ENCODE measurements around the gene BCAT1. TPM values are rescaled to one million over a fixed set of nuclear protein-coding genes. Genes with fewer than 3 reads are reported as not detected.
"Not testable (repeated sequence)": the region's sequence is repeated elsewhere in the genome, so short reads cannot be mapped to it uniquely, and the experiment has no call there.

BCAT1 gene
- total RNA-seq, 2 donors from 2014 or later: 53.4 to 71.1 TPM

DNA sequence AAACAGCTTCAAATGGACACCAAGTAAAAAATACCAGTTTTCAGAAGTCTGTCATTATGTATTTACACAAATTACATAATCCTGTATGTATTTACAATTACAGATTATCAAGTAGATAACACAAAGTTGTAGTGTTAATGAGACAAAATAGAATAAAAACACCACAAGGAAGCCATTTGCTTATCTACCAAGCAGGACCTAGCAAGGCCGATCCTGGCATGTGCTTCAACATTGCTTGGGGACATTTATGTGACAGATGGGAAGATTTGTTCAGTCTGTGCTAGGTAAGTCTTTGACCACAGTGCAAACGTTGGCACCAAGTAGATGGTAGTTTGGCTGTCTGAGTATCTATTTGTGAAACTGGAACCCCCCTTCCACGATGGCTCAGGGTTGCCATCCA, 35.8 kb downstream of the BCAT1 start:
- Mint-ChIP-seq H3K9me3 (no peaks in the 10 kb centered on the region), H3K27me3 (ENCODE audit: low read depth) (peaks cover 25% of the 10 kb centered on the region), H3K4me3 (no peak overlapping the region), H3K27ac (no peak overlapping the region), H3K36me3 (ENCODE audit: insufficient read depth in 2 of 2) (no peaks in the 10 kb centered on the region), H3K4me1 (ENCODE audit: low read depth) (no peaks in the 10 kb centered on the region)
- ATAC-seq (replicated peaks in 1 of 2) (no peak), DNase-seq (no peak)

DNA sequence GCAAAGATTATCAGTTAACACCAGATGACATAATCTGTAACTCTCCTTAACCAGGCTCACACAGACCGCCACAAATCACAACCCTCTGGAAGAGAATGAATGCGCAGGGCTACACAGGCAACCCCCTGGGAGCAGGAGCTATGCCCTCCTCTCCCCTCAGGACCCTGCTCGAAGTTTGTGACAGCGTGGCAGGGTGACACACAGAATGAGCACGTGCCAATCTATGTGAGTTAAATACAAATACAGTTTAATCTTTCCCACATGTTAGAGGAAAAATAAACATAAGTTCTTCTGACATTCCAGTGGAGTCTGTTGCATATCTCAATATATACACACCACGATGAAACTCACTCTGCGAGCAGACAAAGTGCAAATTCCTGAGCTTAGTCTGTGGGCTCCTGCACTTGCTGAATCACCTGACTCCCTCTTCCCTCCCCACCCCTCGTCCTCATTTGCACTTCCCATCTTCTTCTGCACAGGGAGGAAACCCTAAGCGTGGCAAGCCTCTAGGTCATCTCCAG, 37.6 kb downstream of the BCAT1 start:
- peaks cover 25% of the 10 kb centered on the region for H3K27me3 Mint-ChIP-seq (ENCODE audit: low read depth)
- no peak for DNase-seq
- no peaks in the 10 kb centered on the region for H3K36me3 Mint-ChIP-seq (ENCODE audit: insufficient read depth in 2 of 2)
- H3K9me3 Mint-ChIP-seq: no peaks in the 10 kb centered on the region
- no peaks in the 10 kb centered on the region for H3K4me1 Mint-ChIP-seq (ENCODE audit: low read depth)
- H3K4me3 Mint-ChIP-seq: no peak overlapping the region
- no peak for ATAC-seq (replicated peaks in 1 of 2)
- no peak overlapping the region for H3K27ac Mint-ChIP-seq

DNA sequence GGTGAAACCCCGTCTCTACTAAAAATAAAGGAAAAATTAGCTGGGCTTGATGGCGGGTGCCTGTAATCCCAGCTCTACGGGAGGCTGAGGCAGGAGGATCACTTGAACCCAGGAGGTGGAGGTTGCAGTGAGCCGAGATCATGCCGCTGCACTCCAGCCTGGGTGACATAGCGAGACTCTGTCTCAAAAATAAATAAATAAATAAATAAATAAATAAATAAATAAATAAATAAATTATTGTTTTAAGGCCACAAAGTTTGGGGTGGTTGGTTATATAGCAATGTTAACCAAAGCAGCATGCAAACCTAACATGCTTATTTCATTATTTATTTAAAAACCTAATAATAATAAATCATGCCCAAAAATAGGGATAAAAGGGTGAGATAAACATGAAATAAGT, 38.7 kb downstream of the BCAT1 start:
- not testable (repeated sequence) for H3K9me3 Mint-ChIP-seq; ATAC-seq (replicated peaks in 1 of 2); H3K4me1 Mint-ChIP-seq (ENCODE audit: low read depth)

DNA sequence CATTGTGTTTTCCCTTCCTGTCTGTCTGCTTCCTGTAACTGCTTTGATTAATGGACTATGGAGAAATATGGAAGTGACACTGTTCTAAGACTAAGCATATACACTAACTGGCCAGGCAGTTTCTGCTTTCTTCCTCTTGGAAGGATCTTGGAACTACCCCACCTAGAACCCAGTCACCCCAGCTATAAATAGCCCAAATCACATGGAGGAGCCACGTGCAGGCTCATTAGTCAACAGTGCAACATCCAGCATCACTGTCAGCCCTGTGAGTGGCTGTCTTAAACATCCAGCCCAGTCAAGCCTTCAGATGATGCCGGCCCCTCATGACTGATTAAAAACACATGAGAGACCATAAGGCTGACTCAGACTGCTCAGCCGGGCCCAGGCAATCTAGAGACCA, 39.2 kb downstream of the BCAT1 start:
- Mint-ChIP-seq H3K27ac (no peak overlapping the region), H3K4me1 (ENCODE audit: low read depth) (no peaks in the 10 kb centered on the region), H3K27me3 (ENCODE audit: low read depth) (peaks cover 15% of the 10 kb centered on the region), H3K36me3 (ENCODE audit: insufficient read depth in 2 of 2) (no peaks in the 10 kb centered on the region), H3K9me3 (no peaks in the 10 kb centered on the region), H3K4me3 (no peak overlapping the region)
- no peak for ATAC-seq (replicated peaks in 1 of 2)
- no peak for DNase-seq

More for the DNA sequence above, 38.7 kb downstream of the BCAT1 start:
- DNase-seq; H3K4me3 Mint-ChIP-seq; H3K27ac Mint-ChIP-seq; H3K36me3 Mint-ChIP-seq (ENCODE audit: insufficient read depth in 2 of 2): not testable (repeated sequence)
- peaks cover 17% of the 10 kb centered on the region for H3K27me3 Mint-ChIP-seq (ENCODE audit: low read depth)

DNA sequence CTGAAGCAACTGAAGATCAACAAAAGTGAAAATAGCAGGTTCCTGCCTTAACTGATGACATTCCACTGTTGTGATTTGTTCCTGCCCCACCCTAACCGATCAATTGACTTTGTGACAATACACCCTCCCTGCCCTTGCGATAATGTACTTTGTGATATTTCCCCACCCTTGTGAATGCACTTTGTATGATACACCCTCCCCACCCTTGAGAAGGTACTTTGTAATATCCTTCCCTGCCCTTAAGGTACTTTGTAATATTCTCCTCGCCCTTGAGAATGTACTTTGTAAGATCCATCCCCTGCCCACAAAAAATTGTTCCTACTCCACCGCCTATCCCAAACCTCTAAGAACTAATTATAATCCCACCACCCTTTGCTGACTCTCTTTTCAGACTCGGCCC, 41.4 kb downstream of the BCAT1 start:
- H3K27ac Mint-ChIP-seq: no peak overlapping the region
- H3K4me3 Mint-ChIP-seq: no peak overlapping the region
- no peak for ATAC-seq (replicated peaks in 1 of 2)
- no peak for DNase-seq
- H3K27me3 Mint-ChIP-seq (ENCODE audit: low read depth): peaks cover 13% of the 10 kb centered on the region
- H3K4me1 Mint-ChIP-seq (ENCODE audit: low read depth): peaks cover 12% of the 10 kb centered on the region
- H3K9me3 Mint-ChIP-seq: no peaks in the 10 kb centered on the region
- H3K36me3 Mint-ChIP-seq (ENCODE audit: insufficient read depth in 2 of 2): no peaks in the 10 kb centered on the region

DNA sequence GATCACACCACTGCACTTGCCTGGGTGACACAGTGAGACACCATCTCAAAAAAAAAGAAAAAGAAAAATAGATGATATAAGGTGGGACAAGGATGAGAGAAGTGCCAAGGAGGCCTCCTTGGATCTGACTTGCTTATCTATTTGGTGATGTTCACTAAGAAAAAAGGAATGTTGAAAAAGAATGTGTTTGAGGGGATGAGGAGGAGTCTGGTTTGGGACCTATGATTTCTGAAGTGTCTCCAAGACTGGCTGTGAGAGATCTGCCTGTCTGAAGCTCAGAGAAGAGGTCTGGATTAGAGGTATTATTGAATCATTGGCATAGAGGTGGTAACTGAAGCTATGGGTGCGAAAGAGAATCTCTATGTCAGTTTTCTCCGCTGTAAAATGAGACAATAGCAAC, 42.8 kb downstream of the BCAT1 start:
- H3K9me3 Mint-ChIP-seq: no peaks in the 10 kb centered on the region

DNA sequence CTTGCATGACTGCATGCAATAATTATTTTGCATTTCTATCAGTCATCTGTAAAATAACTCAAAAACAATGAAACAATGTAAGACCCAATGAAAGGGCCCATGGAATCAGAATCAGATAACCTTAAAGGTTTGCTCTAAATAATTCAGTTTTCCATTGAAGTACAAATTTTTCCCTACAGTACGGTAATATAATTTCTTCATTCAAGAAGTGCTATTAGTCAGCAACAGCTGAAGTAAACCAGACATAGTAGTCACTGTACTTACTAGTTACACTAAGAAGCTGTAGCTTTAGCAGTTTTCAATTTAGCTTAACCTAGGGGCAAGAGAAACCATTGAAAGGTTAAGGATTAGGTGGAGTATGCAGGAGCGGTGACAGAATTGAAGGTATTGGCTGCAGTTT, 43.5 kb downstream of the BCAT1 start:
- Mint-ChIP-seq H3K27ac (no peak overlapping the region), H3K9me3 (no peaks in the 10 kb centered on the region), H3K36me3 (ENCODE audit: insufficient read depth in 2 of 2) (peaks cover 0 to 4% of the 10 kb centered on the region in 2 donors), H3K4me1 (ENCODE audit: low read depth) (peaks cover 32% of the 10 kb centered on the region), H3K4me3 (no peak overlapping the region), H3K27me3 (ENCODE audit: low read depth) (peaks cover 19% of the 10 kb centered on the region)
- ATAC-seq (replicated peaks in 1 of 2): no peak
- DNase-seq: no peak

More for the DNA sequence above, 42.8 kb downstream of the BCAT1 start:
- DNase-seq (no peak), ATAC-seq (replicated peaks in 1 of 2) (no peak)
- H3K36me3 Mint-ChIP-seq (ENCODE audit: insufficient read depth in 2 of 2): peaks cover 0 to 2% of the 10 kb centered on the region in 2 donors
- peaks cover 19% of the 10 kb centered on the region for H3K27me3 Mint-ChIP-seq (ENCODE audit: low read depth)
- no peak overlapping the region for H3K4me3 Mint-ChIP-seq
- H3K27ac Mint-ChIP-seq: no peak overlapping the region
- peaks cover 25% of the 10 kb centered on the region for H3K4me1 Mint-ChIP-seq (ENCODE audit: low read depth)

DNA sequence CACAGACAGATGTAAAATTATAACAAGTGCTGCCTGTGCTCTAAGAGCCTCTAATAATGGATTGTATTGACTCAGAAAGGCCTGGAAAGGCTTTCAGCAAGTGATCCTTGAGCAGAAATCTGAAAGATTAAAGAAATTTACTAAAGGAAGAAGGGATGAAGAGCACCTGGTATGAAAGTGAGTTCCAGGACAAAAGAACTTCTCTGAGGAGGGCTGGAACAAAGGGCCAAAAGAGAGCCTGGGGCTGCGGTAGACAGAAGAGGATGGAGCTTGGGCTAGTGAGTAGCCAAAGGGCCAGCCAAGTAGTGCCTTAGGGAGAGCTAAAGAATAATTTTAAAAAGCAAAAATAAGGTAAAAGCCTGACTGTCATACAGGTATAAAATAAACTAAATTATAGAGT, 44.0 kb downstream of the BCAT1 start:
- Mint-ChIP-seq H3K4me1 (ENCODE audit: low read depth) (peaks cover 38% of the 10 kb centered on the region), H3K9me3 (no peaks in the 10 kb centered on the region), H3K36me3 (ENCODE audit: insufficient read depth in 2 of 2) (peaks cover 0 to 4% of the 10 kb centered on the region in 2 donors), H3K4me3 (no peak overlapping the region), H3K27ac (no peak overlapping the region), H3K27me3 (ENCODE audit: low read depth) (peaks cover 19% of the 10 kb centered on the region)
- no peak for ATAC-seq (replicated peaks in 1 of 2)
- DNase-seq: no peak

DNA sequence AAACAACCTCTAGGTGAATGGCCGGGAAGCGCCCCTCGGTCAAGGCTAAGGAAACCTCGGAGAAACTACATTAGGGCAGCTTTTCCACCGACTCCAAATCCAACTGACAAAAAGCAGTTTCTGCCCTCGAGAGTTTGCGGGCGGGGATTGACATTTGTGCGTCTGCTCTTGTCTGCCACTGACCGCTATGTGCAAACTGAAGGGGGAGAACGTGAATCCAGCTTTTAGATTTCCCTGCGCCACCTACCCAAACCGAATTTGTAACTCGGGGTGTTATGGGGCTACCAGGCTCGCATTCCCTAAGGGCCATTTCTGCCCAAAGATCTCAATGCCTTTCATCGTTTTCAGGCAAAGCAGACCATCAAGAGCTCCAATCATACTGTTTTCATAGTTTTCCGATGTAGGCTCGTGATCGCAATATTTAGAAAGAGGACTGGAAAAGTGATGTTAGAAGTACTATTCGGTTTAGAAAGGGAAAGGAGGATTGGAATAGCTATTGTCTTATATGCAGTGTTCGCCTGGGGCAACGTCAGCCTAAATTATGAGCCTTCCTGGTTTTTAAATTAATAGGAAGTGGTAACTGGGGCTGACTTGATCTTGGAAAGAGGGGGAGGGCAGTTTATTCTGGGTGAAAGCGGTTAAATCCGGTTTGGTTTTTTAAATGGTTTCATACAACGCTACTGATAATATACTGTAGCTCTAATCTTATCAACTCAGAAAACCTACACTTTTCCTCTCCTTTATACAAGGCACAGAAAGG, 45.4 kb downstream of the BCAT1 start:
- H3K9me3 Mint-ChIP-seq: no peaks in the 10 kb centered on the region
- H3K36me3 Mint-ChIP-seq (ENCODE audit: insufficient read depth in 2 of 2): peaks cover 2 to 4% of the 10 kb centered on the region in 2 donors

DNA sequence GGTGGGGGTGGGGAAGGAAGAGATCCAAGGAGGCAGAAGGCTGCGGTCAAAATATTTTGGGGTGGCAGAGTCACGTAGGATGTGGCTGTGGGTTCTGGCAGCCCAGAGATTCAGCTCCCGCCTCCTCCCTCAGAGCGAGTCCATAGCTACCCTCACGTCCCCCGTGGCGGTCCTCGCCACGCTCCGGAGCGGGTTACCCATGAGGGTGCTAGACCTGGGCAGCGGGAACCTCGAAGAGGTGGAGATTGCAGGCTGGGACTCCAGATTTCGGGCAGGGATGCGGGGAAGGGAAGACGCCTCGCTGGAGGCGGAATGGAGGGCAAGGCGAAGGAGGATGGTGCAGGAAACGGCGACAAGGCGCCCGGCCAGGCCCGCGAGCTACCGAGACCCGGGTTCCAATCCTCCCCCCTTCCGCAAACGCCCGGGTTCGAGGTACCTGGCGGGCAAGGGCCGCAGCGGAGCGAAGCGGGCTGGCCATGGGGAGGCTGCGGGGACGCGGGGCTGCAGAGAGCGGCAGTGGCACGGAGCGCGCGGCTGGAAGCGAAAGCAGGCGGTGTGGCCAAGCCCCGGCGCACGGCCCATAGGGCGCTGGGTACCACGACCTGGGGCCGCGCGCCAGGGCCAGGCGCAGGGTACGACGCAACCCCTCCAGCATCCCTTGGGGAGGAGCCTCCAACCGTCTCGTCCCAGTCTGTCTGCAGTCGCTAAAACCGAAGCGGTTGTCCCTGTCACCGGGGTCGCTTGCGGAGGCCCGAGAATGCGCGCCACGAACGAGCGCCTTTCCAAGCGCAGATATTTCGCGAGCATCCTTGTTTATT, 46.2 kb downstream of the BCAT1 start:
- ATAC-seq (replicated peaks in 1 of 2) (peak; percentile 50 to 51), DNase-seq (peak; percentile 43 to 48)
- no peak overlapping the region for H3K27ac Mint-ChIP-seq
- peaks cover 49% of the 10 kb centered on the region for H3K4me1 Mint-ChIP-seq (ENCODE audit: low read depth)
- peaks cover 19% of the 10 kb centered on the region for H3K27me3 Mint-ChIP-seq (ENCODE audit: low read depth)
- peaks cover 2 to 4% of the 10 kb centered on the region in 2 donors for H3K36me3 Mint-ChIP-seq (ENCODE audit: insufficient read depth in 2 of 2)
- no peaks in the 10 kb centered on the region for H3K9me3 Mint-ChIP-seq
- peak overlapping the region; percentile 94 to 98 for H3K4me3 Mint-ChIP-seq

More for the DNA sequence above, 45.4 kb downstream of the BCAT1 start:
- Mint-ChIP-seq H3K4me3 (peak overlapping the region; percentile 94 to 98), H3K27me3 (ENCODE audit: low read depth) (peaks cover 19% of the 10 kb centered on the region), H3K27ac (no peak overlapping the region), H3K4me1 (ENCODE audit: low read depth) (peaks cover 49% of the 10 kb centered on the region)
- DNase-seq: peak in 1 of 2 donors; percentile 8
- ATAC-seq (replicated peaks in 1 of 2): no peak

DNA sequence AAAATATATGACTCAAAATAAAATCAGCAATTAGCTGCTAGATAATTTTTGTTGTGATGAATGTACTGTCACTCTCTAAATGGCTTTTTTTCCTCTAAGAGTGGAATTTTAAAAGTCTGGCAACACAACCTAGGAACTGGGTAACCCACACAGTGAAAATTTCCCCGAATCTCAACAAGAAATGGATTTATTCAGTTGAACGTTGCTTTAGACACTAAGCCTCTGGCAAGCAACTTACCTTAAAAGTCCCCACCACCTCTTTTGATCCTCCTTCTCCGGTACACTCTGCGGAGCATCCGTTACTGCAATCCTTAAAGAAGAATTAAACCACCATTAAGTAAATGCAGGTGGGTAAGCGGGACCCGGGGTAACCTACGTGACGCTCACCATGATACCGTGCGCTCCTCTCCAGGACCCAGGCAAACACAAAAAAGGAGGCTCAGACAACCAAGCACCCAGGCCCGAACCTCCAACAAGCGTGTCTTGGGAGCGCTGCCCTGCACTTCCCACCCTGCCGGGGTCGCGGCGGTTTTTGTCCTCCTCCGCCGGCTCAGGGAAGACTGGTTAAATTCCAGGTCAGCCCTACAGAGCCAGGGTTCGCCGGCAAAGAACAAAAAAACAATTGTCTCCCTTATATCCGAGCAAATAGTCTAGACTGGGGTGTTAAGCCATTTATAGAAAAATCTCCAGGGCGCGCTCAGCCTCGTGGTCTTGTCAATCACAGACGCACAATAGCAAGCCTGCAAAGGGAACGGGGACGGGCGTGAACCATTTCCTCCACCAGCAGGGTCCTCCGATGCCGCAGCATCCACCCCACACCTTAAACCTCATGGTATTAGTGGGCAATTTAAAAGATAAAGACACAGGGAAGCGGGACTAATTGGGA, 47.1 kb downstream of the BCAT1 start:
- ATAC-seq (replicated peaks in 1 of 2) (no peak), DNase-seq (peak; percentile 25 to 32)
- Mint-ChIP-seq H3K9me3 (no peaks in the 10 kb centered on the region), H3K4me3 (peak overlapping the region; percentile 94 to 98), H3K36me3 (ENCODE audit: insufficient read depth in 2 of 2) (peaks cover 2 to 4% of the 10 kb centered on the region in 2 donors), H3K27ac (no peak overlapping the region), H3K4me1 (ENCODE audit: low read depth) (peaks cover 49% of the 10 kb centered on the region), H3K27me3 (ENCODE audit: low read depth) (peaks cover 25% of the 10 kb centered on the region)

DNA sequence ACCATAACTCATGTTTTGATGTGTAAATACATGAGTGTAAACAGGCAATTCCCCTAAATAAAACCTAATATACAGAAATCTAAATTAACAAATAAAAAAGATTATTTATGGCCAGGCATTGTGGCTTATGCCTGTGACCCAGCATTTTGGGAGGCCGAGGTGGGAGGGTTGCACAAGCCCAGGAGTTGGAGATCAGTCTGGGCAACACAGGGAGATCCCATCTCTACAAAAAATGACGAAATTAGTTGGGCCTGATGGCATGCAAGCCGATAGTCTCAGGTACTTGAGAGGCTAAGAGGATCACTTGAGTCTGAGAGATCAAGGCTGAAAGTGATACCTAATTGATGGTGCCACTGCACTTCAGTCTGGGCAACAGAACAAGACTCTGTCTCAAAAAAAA, 48.7 kb downstream of the BCAT1 start:
- Mint-ChIP-seq H3K4me1 (ENCODE audit: low read depth) (peaks cover 49% of the 10 kb centered on the region), H3K9me3 (no peaks in the 10 kb centered on the region), H3K27me3 (ENCODE audit: low read depth) (peaks cover 32% of the 10 kb centered on the region), H3K36me3 (ENCODE audit: insufficient read depth in 2 of 2) (peaks cover 2 to 4% of the 10 kb centered on the region in 2 donors), H3K4me3 (peak overlapping the region in 1 of 2 donors; percentile 45), H3K27ac (no peak overlapping the region)
- no peak for DNase-seq
- ATAC-seq (replicated peaks in 1 of 2): no peak

Data from activated T-cell treated with anti-CD3 and anti-CD28 coated beads, Interleukin-2, amount 50 U/mL, for 72 hours (primary cell).